A172 (cell line): ENCODE results near the gene RBX1. TPM values are rescaled to one million over a fixed set of nuclear protein-coding genes. Genes with fewer than 3 reads are reported as not detected.
"Not testable (repeated sequence)": the region's sequence is repeated elsewhere in the genome, so short reads cannot be mapped to it uniquely, and the experiment has no call there.

Source experiments
- DNase-seq: peaks from one replicate; pipeline ENCODE4 v3.0.0-alpha.2; 2015; ENCODE audit warnings: low spot score
- total RNA-seq: library from RNA; depleted of rRNA; stranded (reverse); fragments of >200 nt; shearing (Covaris generic); gene quantifications from 2 replicates; pipeline ENCODE4 v1.2.3, GENCODE V29; 2014; rRNA removed

The RBX1 gene
- 67.1 and 101 TPM in 2 replicates for total RNA-seq

DNA sequence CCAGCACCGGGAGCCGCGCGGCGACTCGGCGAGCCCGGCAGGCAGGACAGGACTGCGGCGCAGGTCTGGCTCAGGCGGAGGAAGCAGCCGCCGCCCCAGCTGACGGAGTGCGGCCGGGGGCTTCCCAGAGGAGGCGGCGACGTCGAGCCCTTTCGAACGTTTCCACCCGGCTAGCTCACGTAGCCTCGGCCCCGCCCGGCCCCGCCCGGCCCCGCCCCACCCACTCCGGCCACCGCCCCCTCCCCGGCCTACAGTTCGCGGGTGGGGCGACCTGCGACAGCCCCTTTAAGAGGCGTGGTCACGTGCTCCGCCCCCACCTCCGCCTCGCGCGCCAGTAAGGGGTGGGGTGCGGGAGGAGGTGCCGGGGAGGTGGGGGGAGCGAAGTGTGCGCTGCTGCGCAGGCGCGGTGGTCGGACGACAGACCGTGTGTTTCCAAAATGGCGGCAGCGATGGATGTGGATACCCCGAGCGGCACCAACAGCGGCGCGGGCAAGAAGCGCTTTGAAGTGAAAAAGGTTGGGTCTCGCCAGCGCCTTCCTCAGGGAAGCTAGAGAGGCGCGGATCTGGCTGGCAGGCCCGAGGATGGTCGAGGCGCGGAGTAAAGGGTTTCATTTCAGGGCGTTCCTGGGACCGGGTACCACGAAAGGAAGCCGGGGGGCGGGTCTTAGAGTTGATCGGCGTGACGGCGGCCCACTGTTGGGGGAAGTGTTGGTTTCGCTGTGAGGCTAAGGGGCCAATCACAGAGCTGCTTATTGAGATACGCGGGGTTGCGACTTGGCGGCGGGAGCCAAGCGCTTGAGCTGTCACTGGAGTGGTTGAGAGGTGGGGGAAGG lies at the start of gene RBX1:
RBX1 (plus strand) TSS at position 417 of the 833 bp plus-strand sequence; CDS start at position 438, 21 bp downstream.
- peak; percentile 91 for DNase-seq

DNA sequence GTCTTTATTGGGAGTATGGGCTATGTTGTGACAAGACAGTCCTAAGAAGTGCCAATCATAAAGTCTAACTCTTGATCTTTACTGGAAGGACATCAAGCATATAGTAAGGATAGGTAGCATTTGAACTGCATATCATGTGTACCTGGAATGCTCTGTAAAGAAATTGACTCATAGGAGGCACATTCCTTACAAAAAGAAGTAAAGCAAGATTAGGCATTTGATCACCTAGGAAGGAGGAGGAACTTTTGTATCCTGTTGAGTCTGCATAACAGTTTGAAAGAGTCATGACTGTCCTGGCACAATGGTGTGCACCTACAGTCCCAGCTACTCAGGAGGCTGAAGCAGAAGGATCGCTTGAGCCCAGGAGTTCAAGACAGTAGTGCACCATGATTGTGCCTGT lies 47.1 kb upstream of the RBX1 start:
- DNase-seq = no peak

DNA sequence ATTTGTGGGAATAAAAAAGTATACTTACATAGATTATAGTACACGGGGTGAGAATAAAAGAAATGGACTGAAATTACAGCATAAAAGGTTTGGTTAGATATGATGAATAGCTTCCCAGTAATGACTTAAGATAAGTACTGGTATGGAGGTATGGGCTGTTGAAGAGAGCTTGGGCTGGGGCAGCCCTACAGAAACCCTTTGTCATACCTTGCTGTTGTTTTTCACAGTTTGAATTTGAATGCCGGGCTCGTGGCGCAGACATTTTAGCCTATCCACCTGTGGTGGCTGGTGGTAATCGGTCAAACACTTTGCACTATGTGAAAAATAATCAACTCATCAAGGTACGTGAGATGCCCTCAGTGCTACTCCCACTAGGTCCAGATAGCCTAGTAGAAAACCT lies 42.3 kb upstream of the RBX1 start:
- DNase-seq = no peak

DNA sequence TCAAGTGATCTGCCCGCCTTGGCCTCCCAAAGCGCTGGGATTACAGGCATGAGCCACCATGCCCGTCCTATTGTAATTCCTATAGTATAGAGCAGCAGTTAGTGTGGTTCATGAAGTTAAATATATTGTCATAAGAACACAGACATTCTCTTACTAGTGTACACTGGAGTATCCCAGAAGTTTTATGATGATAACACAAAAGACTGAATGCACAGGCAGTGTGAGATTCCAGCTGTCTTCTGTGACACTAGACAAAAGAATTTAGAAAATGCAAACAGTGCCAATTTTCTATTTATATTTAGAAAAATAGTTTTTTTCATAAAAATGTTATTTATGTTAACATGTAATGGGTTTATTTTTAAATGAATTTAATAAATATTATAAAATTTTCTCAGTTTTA lies 39.4 kb upstream of the RBX1 start:
- no peak for DNase-seq

DNA sequence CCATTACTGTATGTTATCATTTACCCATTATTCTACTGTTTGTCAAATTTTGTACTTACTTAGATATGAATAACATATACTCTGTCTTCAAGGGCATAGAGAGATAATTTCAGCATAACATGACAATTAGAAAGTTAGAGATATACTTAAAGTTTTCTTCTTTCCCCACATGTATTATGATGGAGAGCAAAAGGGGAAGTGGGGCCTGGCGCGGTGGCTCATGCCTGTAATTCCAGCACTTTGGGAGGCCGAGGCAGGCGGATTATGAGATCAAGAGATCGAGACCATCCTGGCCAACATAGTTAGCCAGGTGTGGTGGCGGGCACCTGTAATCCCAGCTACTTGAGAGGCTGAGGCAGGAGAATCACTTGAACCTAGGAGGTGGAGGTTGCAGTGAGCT lies 38.2 kb upstream of the RBX1 start:
- DNase-seq = not testable (repeated sequence)

DNA sequence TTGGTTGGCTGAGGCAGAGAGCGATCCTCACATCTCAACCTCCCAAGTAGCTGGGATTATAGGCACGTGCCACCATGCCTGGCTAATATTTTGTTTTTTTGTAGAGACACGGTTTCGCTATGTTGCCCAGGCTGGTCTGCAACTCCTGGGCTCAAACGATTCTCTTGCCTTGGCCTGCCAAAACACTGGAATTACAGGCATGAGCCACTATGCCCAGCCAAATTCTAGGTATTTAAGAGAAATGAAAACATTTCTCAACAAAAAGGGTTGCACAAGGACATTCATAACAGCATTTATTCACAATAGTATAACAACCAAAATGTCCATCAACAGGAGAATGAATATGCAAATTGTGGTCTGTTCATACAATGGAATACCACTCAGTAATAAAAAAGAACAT lies 31.7 kb upstream of the RBX1 start:
- no peak for DNase-seq

DNA sequence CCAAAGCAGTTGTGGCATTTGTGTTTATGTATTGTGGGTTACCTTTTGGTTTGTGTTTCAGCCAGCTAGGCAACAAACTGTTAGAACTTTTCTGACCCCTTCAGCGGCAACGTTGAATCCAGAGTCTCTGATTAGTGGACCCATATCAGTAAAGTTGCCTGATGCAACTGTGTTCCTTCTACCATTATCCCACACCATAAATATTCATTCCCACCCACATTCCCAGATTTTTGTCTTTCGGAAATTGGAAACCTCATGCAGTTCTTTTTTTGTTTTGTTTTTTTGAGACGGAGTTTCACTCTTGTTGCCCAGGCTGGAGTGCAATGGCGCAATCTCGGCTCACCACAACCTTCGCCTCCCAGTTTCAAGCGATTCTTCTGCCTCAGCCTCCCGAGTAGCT lies 30.7 kb upstream of the RBX1 start:
- DNase-seq = no peak

DNA sequence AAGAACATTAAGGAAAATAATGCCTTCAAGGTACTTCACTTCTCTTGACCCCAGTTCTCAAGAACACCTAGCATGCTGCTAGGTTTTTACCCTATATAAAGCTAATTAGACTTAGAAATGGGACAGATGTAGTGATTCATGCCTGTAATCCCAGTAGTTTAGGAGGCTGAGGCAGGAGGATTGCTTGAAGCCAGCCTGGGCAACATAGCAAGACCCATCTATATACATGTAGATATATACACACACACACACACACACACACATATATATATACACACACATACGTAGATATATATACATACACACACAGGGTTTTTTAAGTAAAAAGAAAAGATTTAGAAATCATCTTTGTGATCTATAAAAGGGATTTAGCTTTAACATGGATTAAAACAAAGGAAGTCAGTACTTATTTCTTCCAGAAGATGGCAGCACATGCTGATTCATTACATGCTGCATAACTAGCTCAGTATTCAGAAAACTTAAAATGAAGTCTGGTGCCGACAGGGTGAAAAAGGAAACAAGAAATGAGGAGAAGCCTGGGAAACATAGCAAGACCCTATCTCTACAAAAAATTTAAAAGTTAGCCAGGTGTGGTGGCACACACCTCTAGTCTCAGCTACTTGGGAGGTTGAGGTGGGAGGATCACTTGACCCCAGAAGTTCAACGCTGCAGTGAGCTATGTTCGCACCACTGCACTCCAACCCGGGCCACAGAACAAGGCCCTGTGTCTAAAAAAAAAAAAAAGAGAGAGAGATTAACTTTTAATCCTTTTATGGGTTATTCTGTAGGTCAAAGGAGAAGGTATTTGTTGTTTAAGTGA lies 28.5 kb upstream of the RBX1 start:
- DNase-seq = peak; percentile 40

DNA sequence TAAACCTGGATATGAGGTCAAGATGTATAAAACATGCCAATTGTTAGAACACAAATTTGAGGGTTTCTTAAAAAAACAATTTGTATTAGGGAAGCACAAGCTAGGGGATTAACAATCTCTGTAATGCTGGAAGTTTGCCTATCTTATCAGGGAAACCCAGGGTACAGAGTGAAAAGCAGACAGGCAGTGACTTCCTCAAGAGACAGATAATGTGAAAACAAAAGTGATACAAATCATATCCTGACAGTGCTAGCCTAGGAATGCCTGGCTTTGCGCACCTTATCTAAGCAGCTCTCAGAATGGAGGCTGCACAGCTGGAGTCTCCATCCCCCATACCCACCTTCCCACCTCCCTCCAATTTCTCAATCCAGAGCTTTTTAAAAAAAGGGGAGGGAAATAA lies 22.5 kb upstream of the RBX1 start:
- no peak for DNase-seq

DNA sequence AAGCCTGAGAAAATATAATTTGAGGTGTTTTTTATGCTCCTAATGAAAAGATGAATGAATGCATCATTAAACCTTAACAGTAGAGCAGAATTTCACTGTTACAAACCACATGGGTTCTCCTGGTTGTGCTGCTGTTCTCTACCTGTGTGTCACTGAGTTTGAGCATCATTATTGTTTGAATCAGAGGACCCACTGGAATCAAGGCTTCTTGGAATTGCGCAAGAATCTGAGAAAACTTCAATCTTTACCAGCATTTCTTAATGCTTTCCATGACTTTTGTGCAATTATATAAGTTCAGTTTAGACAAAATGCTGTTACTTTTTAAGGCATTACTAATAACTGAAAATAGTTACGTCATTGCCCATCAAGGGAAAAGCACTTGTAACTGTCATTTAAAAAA lies 18.8 kb upstream of the RBX1 start:
- no peak for DNase-seq

DNA sequence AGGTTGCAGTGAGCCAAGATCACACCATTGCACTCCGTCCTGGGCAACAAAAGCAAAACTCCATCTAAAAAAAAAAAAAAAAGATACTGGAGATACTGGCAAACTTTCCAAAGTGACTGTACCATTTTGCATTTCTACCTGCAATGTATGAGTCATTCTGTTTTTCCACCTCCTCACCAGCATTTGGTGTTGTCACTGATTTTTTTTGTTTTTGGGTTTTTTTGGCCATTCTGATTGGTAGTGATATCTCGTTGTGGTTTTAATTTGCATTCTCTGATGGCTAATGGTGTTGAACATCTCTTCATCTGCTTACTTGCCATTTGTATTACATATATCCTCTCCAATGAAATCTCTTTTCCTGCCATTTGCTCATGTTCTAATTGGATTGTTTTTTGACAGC lies 12.0 kb upstream of the RBX1 start:
- DNase-seq = no peak

DNA sequence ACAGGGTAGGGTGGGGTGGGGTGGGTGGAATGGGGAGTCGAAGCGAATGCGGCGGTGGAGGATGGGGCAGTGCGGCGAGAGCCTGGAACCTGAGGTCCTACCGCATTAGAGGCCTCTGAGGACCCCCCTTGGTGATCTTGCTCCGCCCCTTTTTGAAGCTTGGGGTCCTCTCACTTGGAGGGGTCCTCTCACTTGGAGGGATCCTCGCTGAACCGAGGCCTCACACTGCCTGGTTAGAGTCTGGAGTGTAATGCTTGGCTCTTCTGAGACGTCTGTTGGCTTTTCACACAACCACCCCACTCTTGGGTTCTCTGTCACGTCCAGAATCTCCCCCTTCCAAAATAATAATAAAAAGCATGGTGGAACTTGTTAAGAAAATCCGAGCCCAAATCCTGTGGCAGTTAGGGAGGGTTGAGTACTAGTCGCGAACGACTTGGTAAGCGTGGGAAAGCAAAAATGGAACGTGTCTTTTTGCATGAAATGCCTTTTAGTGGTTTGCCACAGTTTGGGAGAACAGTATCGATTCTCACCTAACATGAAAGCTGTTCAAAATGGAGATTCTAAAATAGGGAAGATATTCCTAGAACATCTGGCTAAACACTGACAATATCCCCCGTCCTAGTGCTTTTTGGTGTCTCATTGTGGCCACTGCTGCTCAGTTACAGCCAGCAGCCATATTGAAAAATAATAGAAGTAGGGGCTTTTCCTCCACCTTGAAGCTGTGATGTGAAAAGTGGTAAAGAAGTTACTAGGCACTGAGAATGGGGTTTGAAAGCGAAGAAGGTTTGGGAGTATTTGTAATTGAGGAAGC lies 822 bp downstream of the RBX1 start:
- no peak for DNase-seq

DNA sequence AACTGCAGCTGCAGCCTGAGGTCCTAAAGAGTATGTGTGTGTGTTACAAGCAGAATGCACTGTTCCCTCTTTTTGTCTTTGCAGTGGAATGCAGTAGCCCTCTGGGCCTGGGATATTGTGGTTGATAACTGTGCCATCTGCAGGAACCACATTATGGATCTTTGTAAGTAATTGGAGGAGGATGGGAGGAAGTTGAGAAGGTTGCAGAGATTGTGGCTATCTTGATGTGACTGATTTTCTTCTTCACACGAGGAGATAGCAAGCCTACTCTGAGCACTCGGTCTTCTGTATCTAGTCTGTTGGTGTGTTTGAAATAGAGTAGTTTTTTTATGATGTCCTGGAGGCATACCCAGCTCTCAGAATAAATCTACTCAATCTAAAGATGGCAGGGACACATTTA lies 2.3 kb downstream of the RBX1 start:
- DNase-seq = no peak

DNA sequence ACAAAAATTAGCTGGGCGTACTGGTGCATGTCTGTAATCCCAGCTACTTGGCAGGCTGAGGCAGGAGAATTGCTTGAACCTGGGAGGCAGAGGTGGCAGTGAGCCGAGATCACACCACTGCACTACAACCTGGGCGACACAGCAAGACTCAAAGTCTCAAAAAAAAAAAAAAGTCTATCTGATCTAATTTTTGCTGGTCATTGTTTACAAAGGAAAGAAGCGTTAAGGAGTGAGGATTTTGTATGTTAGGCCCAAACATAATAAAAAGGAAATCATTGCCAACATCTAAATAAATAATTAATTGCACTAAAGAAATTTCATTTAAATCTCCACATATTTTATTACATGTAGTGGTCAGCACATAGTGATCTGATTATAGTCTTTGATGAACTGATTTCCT lies 2.9 kb downstream of the RBX1 start:
- DNase-seq = no peak

DNA sequence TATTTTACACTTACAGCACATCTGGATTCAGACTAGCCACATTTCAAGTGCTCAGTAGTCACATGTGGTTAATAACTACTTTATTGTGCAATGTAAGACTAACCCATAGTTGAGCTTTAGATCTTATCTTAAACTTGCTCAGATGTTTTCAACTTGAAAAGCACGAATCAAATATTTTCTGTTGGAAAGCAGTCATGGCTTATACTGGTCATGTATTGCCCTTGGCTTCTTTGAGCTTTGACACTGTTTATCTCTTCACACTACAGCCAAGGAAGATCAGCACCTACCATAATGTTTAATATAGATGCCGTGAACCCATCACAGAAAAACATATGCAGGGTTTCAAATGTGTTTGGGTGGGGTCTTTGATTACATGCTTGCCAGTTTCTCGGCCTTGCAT lies 4.4 kb downstream of the RBX1 start:
- DNase-seq = no peak

DNA sequence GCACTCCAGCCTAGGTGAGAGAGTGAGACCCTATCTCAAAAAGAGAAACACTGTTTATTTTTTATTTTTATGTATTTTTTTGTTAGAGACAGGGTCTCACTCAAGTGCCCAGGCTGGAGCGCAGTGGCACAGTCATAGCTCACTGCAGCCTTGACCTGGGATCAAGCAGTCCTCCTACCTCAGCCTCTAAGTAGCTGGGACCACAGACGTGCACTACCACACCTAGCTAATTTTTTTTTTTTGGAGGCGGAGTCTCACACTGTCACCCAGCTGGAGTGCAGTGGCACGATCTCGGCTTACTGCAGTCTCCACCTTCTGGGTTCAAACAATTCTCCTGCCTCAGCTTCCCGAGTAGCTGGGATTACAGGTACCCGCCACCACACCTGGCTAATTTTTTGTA lies 6.4 kb downstream of the RBX1 start:
- DNase-seq = no peak

DNA sequence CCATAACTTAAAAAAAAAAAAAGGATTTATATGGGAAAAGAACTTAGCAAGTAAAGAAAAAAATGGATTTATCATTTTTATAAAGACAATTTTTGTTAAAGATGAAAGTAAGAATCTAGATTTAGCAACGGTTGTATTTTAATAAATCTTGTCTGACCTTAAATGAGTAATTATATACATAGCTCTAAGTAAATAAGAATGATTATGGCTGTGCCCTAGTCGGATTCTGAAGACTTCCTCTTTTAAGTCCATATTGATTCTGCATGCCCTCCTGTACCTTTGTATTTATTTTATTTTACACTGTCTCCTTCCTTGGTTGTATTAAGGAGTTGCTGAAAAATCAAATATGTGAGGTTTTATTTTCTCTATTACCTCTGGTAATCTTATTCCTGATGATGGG lies 7.1 kb downstream of the RBX1 start:
- no peak for DNase-seq

DNA sequence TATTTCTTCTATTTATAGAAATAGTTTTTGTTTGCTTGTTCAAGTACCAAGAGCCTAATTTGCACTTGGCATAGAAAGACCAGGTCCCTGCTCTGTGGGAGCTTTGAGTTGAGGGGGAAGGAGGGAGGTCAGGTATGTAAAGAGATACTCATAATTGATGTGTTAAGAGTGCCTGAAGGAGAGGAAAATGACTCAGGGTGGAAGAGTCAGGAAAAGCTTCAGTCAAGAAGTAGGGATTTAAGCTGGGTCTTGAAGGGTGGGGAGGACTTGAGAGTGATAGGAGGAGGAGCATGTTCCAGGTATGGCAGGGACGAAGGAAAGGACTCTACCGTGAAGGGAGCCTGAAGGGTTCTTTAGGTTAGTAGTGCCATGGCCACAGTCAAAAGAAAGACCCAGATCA lies 9.0 kb downstream of the RBX1 start:
- DNase-seq = no peak

DNA sequence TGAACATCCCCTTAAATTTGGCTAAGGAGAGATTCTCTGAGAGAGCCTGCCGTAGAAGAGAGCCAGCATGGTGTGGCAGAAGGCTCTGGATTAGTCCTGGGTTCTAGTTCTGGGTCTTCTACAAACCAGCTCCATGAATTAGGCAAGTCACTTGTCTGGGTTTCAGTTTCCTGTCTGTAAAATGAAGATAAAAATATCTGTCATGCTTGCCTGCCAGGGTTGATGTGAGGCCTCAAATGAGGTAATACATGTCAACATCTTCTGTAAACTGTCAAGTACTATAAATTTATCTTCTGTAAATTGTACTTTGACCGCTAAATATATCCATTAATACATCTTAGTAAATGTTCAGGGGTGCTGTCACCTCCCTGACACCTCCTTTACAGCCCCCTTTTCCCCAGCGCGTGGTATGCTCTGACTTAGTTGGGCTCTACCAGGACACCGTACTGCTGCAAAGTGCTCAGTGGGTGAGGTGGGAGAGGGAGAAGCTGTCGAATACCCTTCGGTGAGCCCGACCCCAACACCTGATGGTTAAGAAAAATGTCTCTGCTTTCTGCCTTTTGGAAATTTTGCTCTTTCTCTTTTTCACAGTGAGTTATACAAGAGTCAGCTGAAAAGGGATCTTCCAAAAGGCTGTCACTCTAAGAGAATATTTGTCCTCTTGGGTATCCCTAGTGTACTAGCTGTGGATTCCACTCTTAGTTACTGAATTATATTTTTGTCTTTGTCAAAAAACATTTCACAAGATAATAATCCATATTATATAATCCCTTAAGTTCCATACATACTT lies 15.0 kb downstream of the RBX1 start:
- no peak for DNase-seq

DNA sequence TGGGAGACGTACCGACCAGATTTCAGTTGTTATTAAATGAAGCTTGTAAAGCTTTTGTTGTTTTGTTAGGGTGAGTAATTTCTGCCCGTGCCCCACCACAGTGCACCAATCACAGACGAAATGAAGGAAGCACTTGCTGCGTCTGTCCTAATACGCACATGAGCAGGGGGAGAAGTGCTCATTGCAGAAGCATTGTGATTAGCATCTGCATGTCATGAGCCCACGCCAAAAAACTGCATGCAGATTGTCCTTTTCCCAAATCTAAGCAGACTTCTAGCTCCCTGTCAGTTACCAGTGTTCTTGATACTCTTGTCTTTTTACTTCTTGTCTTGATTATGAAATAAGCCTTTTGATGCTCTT lies 15.5 kb downstream of the RBX1 start:
- no peak for DNase-seq

DNA sequence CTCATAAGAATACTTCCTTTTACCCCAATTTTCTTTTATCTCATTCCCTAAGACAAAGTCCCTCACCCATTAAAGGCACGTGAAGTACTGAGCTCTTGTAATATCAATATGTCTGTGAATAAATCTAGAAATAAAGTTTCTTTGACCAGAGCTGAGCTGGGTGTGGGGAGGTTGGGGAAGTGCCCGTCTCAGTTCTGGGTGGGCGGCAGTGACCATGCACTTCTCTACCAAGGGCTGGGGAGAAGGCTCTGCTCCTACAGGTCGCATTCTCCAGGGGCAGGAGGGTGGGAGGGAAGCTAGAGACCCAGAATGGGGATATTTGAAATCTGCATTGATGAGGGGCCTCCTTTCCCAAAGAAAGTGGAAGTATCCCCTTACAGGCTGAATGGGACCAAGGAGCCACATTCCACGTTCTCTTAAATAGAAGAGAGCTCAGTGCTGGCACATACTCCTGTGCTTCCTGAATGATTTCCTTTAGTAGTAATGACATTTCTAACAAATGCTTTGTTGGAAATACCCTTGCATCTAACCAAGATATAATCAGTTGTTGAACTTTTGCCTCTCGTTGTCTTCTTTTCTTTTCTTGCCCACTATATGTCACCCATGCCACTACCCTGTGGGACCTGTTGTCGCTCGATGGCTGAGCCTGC lies 16.1 kb downstream of the RBX1 start:
- DNase-seq = no peak
